Activated CD4-positive, alpha-beta T cell treated with anti-CD3 and anti-CD28 coated beads, Interleukin-2, Interleukin-4, amounts not matched to agents 100 ng/mL and 50 ng/mL, durations not matched to agents 16 hours and 8 hours (primary cell): ENCODE measurements around the gene BACE1-AS.

Experiments
- DNase-seq: peaks from one replicate; pipeline ENCODE4 v3.0.0-alpha.2; 2020; ENCODE audit warnings: low spot score

The BACE1-AS gene

DNA sequence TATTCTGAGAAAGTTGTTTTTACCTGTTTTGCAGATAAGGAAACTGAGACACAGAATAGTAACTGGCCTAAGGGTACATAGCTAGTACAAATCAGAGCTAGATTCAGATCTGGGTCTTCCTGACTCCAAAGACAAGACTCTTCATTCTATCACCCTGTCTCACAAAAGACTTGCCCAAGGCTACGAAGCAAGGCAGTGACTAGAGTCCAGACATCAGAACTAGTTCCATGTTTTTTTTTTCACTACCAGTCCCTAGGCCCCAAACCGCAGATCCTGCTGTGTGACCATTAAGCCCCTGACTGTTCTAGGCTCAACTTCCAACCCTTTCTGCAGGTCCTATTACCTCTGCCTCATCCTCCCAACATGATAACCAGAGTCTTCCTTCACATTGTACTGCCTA is 1.5 kb downstream of the BACE1-AS start:
- DNase-seq: no peak

DNA sequence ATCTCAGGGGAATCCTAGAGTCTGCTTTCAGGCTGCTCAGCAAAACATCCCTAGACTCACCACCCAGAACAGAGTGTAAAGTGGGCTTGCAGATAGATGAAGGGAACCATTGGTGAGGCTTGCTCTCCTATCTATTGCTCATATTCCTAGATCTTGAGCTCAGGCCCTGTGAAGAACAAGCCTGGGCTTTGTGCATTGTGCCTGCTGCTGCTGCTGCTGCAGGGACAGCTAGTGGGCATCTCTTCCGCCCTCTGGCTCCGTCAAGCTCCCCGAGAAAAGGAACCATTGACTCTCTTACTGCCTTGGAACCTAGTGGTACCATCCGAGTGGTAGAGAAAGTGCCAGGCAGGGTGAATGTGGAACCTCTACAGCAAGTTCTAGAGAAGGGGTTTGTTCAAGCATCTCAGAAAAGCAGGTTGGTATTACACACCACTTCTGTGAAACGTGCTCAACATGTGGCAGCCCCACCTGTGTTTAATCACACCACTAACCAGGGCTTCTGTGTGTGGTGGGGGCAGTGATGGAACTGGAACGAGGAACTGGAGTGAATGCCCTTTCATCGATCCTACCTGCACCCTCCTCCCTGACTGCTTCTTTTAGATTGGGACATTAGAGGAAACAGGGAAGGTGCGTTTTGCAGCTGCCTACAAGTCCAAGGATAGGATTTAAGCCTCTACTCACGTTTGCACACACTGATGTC is 4.4 kb downstream of the BACE1-AS start:
- DNase-seq: no peak

- DNase-seq: no peak
Observed at GRCh38 chr11:117296881-117297280, 5.7 kb downstream of the BACE1-AS start.

DNA sequence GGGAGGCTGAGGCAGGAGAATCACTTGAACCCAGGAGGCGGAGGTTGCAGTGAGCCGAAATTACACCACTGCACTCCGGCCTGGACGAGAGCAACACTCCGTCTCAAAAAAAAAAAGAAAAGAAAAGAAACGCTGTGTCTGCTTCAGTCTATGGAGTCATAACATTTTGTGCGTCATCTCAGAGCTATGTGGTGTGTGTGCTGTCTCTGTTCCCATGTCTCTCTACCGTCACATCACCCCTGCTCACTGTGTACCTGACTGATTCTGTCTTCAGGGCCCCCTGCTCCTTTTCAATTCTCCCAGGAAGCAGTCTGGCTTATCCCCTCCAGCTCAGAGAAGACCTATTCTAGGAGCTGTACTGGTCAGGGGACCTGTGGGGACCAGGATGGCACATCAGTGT is 7.0 kb downstream of the BACE1-AS start:
- no peak for DNase-seq

- DNase-seq: no peak
Observed at GRCh38 chr11:117299351-117300282, 8.5 kb downstream of the BACE1-AS start.

DNA sequence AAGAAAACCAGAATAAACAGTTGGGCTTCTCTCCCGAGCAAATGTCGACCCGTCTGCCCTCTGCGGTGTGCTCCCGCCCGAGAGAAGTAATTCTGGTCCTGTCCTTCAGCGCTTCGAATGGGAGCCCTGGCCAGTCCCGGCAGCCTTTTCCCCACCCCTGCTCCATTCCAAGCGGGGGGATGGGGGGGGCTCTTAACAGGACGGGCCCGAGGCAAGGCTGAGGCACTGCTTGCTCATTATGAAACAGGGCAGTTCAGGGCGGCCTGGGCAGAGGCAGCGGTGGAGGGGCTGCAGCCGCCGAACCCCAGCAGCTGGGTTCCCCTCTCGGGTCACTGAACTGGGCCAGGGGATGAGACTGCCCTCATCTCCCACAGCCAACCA is 9.1 kb downstream of the BACE1-AS start:
- DNase-seq: no peak

- DNase-seq: no peak
Observed at GRCh38 chr11:117300773-117301172, 9.6 kb downstream of the BACE1-AS start.

DNA sequence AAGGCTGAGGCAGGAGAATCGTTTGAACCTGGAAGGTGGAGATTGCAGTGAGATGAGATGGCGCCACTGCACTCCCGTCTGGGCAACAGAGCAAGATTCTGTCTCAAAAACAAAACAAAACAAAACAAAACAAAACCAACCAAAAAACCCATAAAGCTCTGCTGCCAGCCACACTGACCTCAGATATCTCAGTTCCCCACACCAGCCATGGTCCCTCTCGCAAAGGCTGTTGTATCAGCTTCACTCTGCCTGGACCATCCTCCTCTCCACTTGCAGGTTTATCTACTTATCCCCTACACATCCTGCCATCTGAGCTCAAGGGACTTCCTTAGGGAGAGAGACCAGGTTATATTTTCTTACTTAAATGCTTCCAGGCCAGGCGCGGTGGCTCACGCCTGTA is 11.1 kb downstream of the BACE1-AS start:
- DNase-seq: no peak

GRCh38 chr11:117303101-117303500 is 12.0 kb downstream of the BACE1-AS start:
- DNase-seq: no peak

- no peak for DNase-seq
Observed at GRCh38 chr11:117303646-117304315, 12.6 kb downstream of the BACE1-AS start.

GRCh38 chr11:117305145-117305544 is 14.0 kb downstream of the BACE1-AS start:
- DNase-seq: no peak

DNA sequence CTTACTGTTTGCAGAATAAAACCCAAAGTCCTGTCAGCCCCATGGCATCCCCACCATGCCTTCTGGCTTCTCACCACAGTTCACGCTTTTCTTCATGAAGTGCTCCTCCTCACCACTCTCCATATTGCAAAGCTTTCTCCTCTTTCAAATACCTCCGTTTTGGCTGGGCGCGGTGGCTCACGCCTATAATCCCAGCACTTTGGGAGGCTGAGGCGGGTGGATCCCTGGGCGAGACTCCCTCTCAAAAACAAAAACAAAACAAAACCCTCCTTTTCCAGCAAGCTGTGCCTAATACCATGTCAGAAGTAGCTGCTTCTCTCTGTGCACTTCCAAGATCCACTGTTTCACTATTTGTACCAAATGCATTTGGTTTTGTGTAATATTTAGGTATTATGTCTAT is 18.2 kb downstream of the BACE1-AS start:
- no peak for DNase-seq

DNA sequence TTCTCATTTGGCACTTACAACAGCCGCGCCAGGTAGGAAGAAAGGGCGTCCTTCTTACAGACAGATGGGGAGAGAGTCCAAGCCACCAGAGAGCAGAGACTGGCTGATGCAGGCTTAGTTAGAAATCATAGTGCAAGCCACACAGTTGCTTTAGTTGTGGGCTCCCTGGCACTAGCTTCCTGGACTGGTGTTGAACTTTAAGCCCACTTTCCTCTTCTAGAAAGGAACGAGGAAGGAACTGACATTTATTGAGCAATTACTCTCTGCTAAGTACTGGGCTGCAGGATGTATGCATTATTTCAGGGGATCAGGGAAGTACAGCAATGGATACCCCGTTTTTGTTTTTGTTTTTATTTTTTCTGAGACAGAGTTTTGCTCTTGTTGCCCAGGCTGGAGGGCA is 21.9 kb downstream of the BACE1-AS start:
- no peak for DNase-seq

- no peak for DNase-seq
Observed at GRCh38 chr11:117313828-117314768, 23.0 kb downstream of the BACE1-AS start.

DNA sequence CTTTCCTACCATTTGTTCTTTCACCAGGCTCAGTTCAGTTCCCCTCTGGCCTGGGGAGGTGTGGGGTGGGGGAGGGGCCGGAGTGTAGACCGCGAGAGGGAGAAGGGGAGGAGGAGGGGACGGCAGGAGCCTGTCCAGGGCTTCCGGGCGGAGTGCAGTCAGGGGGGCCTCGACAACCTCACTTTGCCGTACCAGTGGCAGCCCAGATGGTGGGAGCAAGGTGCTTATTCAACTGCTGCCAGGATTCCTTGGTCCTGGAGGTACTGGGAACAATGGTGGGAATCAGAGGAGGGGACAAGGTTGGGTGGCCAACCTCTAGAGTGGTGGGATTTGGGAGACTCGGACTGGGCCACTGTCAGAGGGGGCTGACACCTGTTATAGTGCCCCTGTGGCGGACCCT is 23.7 kb downstream of the BACE1-AS start:
- DNase-seq: no peak

- DNase-seq: no peak
Observed at GRCh38 chr11:117315285-117316196, 24.4 kb downstream of the BACE1-AS start.

- DNase-seq: peak; percentile 15
Observed at GRCh38 chr11:117316197-117316961, 25.2 kb downstream of the BACE1-AS start, which contains the start of gene BACE1. BACE1 (minus strand) TSS chr11:117316256; CDS start chr11:117315795, 461 bp downstream.

- DNase-seq: no peak
Observed at GRCh38 chr11:117318738-117319137, 27.6 kb downstream of the BACE1-AS start.

- DNase-seq: no peak
Observed at GRCh38 chr11:117319214-117319840, 28.2 kb downstream of the BACE1-AS start.
